ENCODE data around the gene B4GALT3. TPM values are rescaled to one million over a fixed set of nuclear protein-coding genes. Genes with fewer than 3 reads are reported as not detected.

The B4GALT3 gene
- total RNA-seq, 2 experiments from 2014 or later = 36.2 to 41.7 TPM

DNA sequence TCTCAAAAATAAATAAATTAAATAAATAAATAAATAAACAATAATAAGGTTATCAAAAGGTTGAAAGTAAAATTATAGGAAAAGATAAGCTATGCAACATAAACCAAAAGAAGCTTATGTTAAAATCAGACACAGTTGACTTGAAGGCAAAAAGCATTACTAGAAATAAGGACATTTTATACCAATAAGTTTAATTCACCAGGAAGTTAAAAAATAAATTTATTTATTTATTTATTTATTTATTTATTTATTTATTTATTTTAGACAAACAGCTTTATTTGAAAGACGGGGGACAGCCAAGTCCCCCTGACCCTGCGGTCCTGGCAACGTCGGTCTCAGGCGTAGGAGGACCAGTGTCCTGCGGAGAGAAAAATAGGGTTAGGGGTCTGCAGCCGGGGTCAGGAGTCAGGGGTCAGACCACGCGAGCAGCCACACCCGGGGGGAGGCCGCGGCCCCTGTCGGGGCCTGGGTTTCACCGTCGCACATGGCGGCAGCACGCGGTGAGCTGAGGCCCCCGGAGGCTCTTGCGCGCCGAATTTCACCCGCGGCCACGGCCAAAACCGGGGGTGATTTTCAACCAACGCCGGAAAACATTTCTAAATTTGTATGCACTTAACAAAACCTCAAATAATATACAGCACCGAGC lies 36.4 kb downstream of the B4GALT3 start:
- ChIA-PET POLR2A (interaction anchor here (0.6 to 0.7 kb wide), 3 partner anchors 42 to 618 kb away, joined by 3 to 5 read pairs (median 3); no protein-coding TSS in a partner anchor), CTCF (ENCODE audit: unreplicated experiment) (no interaction called here)
- no TSS peak for BruUV-seq (replicated peaks)
- Histone ChIP-seq H3K9me3 (ENCODE audit: low read length) (no peaks in the 10 kb centered on the region), H2AFZ (ENCODE audit: low read length) (no peak overlapping the region), H3K79me2 (ENCODE audit: insufficient read depth, low read depth, low read length) (no peaks in the 10 kb centered on the region), H3K4me2 (ENCODE audit: low read length) (no peak overlapping the region), H3K4me1 (ENCODE audit: insufficient read depth, low read length, poor library complexity, severe bottlenecking) (peaks cover 14% of the 10 kb centered on the region), H3K27ac (ENCODE audit: low read depth, low read length, poor library complexity, severe bottlenecking) (no peak overlapping the region), H3K9me2 (ENCODE audit: insufficient read depth, low read length) (no peaks in the 10 kb centered on the region), H4K20me1 (ENCODE audit: insufficient read depth, low read length) (no peaks in the 10 kb centered on the region), H3K36me3 (ENCODE audit: insufficient read depth, low read length) (no peaks in the 10 kb centered on the region; the same call in 1 of the 2 replicates), H3K4me3 (ENCODE audit: low read depth, low read length, poor library complexity, severe bottlenecking) (no peak overlapping the region)
- no peak for DNase-seq (ENCODE audit: low spot score)
- intact Hi-C loops (cut with micrococcal nuclease; ENCODE audit: unreplicated experiment) = no loop called here
- no peak for TF ChIP-seq EZH2phosphoT487 (IDR thresholded peaks at IDR 0.05; ENCODE audit: borderline replicate concordance, low read depth, low read length)
- TF ChIP-seq, protein P1, sequence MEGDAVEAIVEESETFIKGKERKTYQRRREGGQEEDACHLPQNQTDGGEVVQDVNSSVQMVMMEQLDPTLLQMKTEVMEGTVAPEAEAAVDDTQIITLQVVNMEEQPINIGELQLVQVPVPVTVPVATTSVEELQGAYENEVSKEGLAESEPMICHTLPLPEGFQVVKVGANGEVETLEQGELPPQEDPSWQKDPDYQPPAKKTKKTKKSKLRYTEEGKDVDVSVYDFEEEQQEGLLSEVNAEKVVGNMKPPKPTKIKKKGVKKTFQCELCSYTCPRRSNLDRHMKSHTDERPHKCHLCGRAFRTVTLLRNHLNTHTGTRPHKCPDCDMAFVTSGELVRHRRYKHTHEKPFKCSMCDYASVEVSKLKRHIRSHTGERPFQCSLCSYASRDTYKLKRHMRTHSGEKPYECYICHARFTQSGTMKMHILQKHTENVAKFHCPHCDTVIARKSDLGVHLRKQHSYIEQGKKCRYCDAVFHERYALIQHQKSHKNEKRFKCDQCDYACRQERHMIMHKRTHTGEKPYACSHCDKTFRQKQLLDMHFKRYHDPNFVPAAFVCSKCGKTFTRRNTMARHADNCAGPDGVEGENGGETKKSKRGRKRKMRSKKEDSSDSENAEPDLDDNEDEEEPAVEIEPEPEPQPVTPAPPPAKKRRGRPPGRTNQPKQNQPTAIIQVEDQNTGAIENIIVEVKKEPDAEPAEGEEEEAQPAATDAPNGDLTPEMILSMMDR (conservative IDR thresholded peaks at IDR 0.05; ENCODE audit: low read length) = no peak

- no peak overlapping the region for H3K27ac ChIP-seq (ENCODE audit: low read depth, low read length, poor library complexity, severe bottlenecking)
- H3K79me2 ChIP-seq (ENCODE audit: insufficient read depth, low read depth, low read length) = no peaks in the 10 kb centered on the region
- H3K4me2 ChIP-seq (ENCODE audit: low read length) = no peak overlapping the region
- ChIA-PET POLR2A (no interaction called here), CTCF (ENCODE audit: unreplicated experiment) (no interaction called here)
- no peak overlapping the region for H3K4me3 ChIP-seq (ENCODE audit: low read depth, low read length, poor library complexity, severe bottlenecking)
- H2AFZ ChIP-seq (ENCODE audit: low read length) = no peak overlapping the region
- intact Hi-C loops (cut with micrococcal nuclease; ENCODE audit: unreplicated experiment) = loop anchor here (2.0 kb wide), 1 partner anchor 143 kb away; no protein-coding TSS in a partner anchor
- H3K9me3 ChIP-seq (ENCODE audit: low read length) = no peaks in the 10 kb centered on the region
- BruUV-seq (replicated peaks) = no TSS peak
- no peak for TF ChIP-seq EZH2phosphoT487 (IDR thresholded peaks at IDR 0.05; ENCODE audit: borderline replicate concordance, low read depth, low read length)
- TF ChIP-seq, protein P1 (conservative IDR thresholded peaks at IDR 0.05; ENCODE audit: low read length) = peak; percentile 85
- no peaks in the 10 kb centered on the region for H3K9me2 ChIP-seq (ENCODE audit: insufficient read depth, low read length)
- H4K20me1 ChIP-seq (ENCODE audit: insufficient read depth, low read length) = no peaks in the 10 kb centered on the region
- H3K4me1 ChIP-seq (ENCODE audit: insufficient read depth, low read length, poor library complexity, severe bottlenecking) = peaks cover 14% of the 10 kb centered on the region
- DNase-seq (ENCODE audit: low spot score) = peak; percentile 52
- no peaks in the 10 kb centered on the region; the same call in 1 of the 2 replicates for H3K36me3 ChIP-seq (ENCODE audit: insufficient read depth, low read length)
These were observed 37.5 kb downstream of the B4GALT3 start for GRCh38 chr1:161139766-161140165.

DNA sequence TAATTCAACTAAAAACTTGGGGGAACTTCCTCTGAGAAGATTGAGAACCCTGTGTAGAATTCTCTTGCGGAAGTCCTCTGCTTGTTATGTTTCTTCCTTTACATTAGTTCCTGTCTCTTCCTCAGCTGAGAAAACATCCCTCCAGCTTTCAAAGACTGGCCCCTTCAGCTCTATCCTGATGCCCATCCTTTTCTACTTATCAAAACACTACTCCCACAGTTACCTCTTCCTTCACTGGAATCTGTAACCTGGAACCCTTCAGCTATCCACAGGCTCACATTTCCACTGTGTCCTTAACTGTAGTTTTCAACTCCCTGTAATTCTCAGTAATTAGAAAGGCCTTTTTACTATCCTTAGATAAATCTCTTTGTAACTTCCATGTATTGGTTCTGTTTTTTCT lies 38.9 kb downstream of the B4GALT3 start:
- TF ChIP-seq, protein P1 (conservative IDR thresholded peaks at IDR 0.05; ENCODE audit: low read length) = no peak
- no peak for TF ChIP-seq EZH2phosphoT487 (IDR thresholded peaks at IDR 0.05; ENCODE audit: borderline replicate concordance, low read depth, low read length)
- H3K4me2 ChIP-seq (ENCODE audit: low read length) = no peak overlapping the region
- H3K36me3 ChIP-seq (ENCODE audit: insufficient read depth, low read length) = no peaks in the 10 kb centered on the region; the same call in 1 of the 2 replicates
- ChIA-PET CTCF (ENCODE audit: unreplicated experiment) (interaction anchor here (1.0 to 1.9 kb wide), 2 partner anchors 27 to 141 kb away, joined by 3 to 5 read pairs; partner anchors contain the start of gene PPOX), POLR2A (interaction anchor here (0.9 to 1.2 kb wide), 5 partner anchors 8 to 91 kb away, joined by 3 to 5 read pairs (median 4); partner anchors contain the start of genes NIT1, PFDN2 and TOMM40L)
- no peaks in the 10 kb centered on the region for H4K20me1 ChIP-seq (ENCODE audit: insufficient read depth, low read length)
- peaks cover 6% of the 10 kb centered on the region; the same call in 1 of the 2 replicates for H3K79me2 ChIP-seq (ENCODE audit: insufficient read depth, low read depth, low read length)
- H3K27ac ChIP-seq (ENCODE audit: low read depth, low read length, poor library complexity, severe bottlenecking) = no peak overlapping the region
- no peak for DNase-seq (ENCODE audit: low spot score)
- no TSS peak for BruUV-seq (replicated peaks)
- no peak overlapping the region for H3K4me3 ChIP-seq (ENCODE audit: low read depth, low read length, poor library complexity, severe bottlenecking)
- H2AFZ ChIP-seq (ENCODE audit: low read length) = no peak overlapping the region
- no peaks in the 10 kb centered on the region for H3K9me3 ChIP-seq (ENCODE audit: low read length)
- no peaks in the 10 kb centered on the region for H3K9me2 ChIP-seq (ENCODE audit: insufficient read depth, low read length)
- intact Hi-C loops (cut with micrococcal nuclease; ENCODE audit: unreplicated experiment) = loop anchor here (2.0 kb wide), 1 partner anchor 142 kb away; no protein-coding TSS in a partner anchor
- peaks cover 18% of the 10 kb centered on the region for H3K4me1 ChIP-seq (ENCODE audit: insufficient read depth, low read length, poor library complexity, severe bottlenecking)

Measured in OCI-LY7 (cell line).